CD4-positive, alpha-beta T cell treated with Interleukin-12 subunit alpha and Interleukin-12 subunit beta, for 1 hour (primary cell): ENCODE measurements around the gene POT1.

ENCODE experiments used
- DNase-seq: peaks from one replicate; pipeline ENCODE4 v3.0.0-alpha.2; 2020

The POT1 gene

DNA sequence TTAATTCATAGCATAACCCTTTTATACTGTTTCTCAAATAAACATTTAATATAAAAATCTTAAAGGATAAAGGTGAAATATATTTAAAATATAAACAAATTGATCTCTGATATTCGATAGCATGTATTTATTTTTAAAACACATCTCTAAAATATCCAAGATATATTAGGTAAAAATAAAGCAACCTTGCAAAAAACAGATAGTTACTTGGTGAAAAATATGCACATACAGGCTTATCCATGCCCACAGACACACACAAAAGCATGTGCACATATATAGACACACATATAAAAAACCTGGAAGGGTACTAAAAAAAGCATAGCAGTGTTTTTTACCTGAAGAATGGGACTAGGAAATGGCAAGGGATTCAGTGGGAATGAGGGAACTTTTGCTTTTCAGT, 19.8 kb downstream of the POT1 start:
- no peak for DNase-seq

DNA sequence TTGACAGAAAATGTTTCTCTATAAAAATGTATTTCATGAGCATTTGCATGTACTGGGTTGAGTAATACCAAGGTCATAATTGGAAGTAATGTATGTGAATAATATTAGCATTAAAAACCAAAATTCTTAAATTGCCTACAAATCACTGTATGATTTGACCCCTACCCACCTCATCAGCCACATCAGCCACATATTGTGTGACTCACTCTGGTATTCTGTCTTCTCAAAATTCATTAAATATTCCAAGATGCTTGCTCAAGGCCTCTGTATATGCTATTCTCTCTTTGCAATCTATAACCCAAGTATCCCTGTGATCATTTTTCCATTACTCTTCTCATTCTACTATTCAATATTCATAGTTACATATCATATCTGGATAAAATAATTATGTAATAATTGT, 21.4 kb downstream of the POT1 start:
- DNase-seq: no peak

DNA sequence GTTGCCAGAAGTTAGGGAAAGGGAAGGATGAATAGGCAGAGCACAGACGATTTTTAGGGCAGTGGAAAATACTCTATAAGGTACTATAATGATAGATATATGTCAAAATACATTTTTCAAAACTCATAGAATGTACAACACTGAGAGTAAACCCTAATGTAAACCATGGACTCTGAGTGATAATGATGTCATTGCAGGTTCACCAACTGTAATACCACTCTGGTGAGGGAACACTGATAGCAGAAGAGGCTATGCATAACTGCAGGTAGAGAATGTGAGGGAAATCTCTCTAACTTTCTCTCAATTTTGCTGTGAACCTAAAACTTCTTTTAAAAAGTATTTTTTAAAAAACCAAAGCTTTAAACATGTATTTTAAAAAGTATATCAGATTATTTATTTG, 22.1 kb downstream of the POT1 start:
- no peak for DNase-seq

DNA sequence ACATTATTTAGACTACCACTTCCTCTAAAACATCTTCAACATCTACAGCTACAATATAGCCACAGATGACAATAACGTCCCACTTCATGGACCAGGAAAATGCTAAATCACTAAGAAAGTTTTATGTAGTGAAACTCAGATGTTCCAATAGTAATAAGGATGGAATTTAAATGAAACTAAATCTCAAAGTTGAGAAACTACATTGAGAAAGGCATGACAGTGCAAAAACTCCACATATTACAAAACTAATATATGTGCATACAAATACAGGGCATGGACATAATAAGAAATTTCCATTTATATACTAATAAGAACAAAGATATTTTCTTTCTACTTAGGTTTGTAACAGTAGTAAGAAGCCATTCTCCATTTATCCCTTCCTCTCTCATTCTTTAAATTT, 31.1 kb downstream of the POT1 start:
- no peak for DNase-seq

DNA sequence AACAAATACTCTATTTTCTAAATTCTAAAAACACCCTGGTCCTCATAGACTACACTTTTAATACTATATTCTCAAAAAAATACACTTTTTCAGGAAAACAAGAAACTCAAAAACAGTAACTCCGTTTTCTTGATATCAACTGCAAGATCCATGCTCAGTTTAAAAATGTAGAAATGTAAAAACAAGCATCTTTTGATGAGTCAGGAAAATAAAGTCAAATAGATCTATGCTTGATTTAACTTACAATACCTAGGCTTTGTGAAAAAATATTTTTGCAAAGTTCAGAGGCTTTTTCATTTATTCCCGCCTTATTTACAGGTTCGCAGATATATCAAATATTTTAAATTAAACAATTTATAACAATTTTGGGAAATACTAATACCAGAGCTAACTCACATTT, 33.6 kb downstream of the POT1 start:
- DNase-seq: no peak

DNA sequence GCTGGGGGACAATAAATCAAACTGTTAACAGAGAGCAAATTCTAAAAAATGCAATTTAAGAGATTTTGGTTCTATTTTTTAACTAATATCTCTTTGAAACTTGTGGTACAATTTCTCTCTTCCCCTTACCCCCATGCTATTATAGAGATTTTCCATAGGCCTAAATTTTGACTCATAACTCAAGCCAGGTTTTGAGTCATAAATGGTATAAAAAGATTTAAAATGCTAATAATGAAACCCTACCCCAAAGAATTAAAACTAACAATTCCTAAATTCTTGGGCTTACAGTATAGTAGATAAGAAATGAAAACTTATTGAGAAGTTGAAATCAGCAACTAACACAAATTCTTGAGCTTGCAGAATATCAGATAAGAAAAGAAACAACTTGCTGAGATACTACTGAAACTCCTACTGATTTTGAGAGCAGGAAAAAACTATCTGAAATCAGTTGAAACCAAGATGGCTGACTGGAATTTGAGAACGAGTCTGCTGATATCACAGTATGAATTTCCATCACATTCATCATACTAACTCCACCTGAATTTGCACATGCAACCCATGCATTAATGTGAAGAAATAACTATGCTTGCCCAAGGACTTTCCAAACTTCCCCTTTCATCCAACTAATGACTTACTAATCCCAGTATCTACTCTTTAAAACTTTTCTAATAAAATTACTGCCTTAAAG, 36.3 kb downstream of the POT1 start:
- no peak for DNase-seq

DNA sequence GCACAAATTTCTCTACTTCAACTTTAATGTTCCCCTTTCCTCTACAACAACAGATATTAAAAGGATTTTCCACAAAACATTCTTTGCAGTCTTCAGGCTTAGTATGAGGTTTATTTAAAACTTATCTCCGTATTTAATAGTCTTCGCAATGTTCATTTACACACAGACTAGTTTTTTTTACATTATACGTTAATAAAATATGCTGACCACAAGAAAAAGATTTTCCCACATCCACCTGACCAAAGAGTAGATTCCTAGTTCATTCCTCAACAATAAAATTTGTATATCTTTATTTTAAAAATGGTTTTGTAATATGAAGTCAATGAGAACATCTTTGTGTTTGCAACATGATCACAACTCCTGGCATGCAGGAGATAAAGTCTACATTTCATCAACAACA, 42.4 kb downstream of the POT1 start:
- DNase-seq: no peak

DNA sequence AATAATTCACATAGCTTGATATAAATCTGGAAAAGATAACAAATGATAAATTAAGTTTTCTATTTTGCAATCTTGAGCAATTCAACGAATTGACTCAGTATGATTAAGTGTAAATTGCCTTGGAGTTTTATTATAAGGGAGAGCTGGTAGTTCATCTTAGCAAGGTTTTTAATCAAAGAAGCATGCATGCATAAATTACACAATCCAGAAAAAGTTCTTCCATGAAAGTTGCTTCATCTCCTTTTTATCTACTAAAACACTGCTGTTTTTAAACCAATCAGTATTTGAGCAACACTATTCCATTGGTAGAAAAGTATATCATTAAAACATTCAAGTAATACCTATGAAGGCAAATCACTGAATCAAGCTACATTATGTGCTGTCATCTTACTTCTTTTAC, 47.6 kb downstream of the POT1 start:
- DNase-seq: no peak

DNA sequence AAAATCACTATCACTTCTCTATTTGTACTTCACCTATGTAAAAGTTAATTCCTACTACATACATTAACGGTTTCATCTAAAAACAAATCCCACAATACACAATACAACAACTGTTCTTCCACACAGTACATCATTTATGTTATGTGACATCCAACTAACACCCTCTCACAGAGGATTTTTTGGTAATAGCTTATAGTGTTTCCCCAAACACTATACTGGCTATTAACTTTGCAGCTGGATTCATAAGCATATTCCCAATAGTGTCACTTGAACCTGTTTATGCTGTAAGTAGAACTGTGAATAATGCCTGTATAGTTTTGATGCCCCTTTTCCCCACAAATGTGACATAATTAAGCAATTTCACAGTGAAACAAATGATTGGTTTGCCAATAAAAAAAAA, 49.9 kb downstream of the POT1 start:
- DNase-seq: no peak

DNA sequence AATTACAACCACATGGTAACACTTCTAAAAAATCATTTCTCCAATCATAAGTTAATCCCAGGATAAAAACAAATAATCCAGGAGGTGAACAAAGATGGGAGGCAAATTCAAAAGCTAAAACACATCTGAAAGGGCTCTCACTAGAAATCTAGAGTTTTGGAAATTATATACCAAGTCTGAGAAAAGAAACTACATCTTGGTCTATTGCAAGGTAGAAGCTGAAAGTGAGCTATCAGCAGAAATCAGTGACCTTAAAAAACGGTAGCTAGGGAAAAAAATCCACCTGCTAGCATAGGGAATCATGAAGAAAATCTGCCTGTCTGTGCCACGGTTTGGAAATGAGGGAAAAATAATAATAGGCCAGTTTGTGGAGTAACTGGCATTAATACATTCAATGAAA, 50.5 kb downstream of the POT1 start:
- DNase-seq: no peak

DNA sequence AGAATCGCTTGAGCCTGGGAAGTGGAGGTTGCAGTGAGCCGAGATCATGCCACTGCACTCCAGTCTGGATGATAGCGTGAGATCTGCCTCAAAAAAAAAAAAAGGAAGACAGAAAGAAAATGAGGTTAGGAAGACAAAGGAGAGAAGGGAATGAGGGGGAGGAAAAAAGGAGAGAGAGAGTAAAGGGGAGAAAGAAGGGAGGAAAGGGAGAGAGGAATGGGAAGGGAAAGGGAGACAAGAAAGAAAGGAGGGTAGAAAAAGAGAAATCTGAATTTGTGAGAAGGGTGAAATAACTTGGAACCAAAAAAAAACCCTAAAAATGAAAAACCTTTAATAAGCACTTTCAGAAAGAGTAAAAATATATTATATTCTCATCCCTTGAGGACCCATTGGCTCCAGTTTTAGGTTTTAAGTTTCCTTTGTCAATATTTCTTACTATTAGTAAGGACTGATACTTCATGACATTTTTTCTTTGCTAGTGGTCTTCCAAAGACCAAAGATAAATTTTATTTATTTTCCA, 54.9 kb downstream of the POT1 start:
- DNase-seq: no peak

DNA sequence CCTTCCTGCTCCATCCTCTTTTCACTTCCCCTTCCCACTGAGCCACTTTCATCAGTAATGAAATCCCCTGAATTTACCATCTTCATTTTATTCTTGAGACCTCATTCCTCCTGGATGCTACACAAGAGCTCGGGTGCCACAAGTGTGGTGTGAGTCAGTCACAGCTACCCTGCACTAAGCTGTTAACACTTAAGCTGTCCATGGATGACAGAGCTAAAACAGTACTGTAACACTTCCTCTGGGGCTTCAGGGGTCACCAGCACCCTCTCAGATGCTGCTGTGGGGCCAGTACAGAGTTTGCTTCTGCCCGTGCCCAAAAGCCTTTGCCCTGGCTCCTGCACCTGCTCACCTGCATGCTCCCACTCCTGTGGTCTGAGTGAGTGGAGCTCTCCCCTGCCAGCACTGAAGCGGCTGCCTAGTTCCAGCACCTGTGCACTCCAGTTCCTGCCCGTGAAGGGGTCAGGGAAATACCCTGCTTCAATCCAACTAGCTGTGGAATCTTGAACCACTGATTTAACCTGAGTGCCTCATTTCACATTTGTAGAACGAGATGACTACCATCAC, 71.9 kb downstream of the POT1 start:
- DNase-seq: no peak

DNA sequence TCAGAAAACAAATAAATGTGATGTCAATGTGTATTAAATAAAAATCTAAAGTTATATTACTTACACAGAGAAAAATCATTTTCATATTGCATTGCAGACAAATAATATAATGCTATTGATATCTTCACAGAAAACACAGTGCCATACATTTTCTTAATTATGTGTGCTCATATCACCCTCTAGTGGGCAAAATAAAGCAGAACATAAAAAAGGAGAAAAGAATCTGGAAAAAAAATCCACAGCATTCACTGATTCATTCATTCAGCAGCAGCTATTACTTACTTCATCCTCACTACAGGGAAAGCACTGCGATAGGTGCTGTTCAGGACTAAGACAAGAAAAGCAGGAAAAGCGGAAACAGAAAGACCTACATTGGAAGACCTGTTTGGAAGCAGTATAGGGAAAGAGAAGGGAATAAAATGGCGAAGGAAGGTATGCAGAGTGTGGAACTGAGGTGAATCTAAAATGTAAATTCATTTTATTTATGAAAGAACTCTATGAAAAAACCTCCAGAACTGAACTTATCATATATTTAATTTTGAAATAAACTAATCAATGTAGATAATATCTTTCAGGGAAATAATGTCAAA, 73.2 kb downstream of the POT1 start:
- peak; percentile 19 for DNase-seq

DNA sequence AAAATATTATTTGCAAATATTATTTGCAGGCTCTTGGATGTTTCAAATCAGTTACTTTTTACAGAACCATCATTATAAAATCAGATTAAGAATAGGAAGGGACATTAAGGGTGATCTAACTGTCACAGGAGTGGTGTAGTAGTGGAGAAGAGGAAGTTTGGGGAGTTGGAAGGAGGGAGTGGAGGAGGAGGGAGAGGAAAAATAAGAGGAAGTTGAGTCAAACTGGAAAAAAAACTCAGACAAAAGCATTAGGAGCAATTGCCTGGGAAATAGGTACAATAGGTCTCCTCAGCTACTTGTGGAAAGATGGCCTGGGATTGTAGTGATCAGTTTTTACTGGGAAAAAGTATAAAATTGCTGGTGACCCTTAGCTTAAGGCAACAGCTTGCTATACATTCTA, 86.3 kb downstream of the POT1 start:
- DNase-seq: no peak

DNA sequence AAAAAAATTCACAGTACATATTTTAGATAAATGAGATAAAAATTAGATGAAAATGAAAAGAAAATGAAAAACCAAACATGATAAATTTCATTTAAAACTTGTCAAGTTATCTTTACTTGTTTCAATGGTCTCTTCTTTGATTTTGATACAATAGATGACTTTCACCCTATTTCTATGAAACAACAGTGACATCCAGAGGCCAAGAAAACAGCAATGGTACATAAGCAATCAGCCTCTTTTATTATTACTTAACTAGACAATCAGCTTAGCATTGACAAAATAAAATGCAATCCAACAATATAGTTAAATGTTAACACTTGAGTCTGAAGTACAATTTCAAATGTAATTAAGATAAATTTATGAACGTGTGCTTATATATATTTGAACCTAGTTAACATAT, 89.2 kb downstream of the POT1 start:
- no peak for DNase-seq

DNA sequence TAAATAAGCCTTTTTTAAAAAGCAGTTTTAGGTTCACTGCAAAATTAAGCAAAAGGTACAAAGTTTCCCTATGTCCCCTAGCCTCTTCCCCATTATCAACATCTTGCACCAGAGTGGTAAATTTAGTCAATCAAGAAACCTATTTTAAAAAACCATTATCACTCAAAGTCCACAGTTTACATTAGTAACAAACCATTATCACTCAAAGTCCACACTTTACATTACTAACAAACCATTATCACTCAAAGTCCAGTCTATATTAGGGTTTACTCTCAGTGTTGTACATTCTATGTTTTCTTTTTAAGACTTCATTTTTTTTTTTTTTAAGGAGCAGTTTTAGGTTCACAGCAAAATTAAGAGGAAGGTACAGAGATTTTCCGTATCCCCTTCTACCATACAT, 89.9 kb downstream of the POT1 start:
- DNase-seq: no peak

DNA sequence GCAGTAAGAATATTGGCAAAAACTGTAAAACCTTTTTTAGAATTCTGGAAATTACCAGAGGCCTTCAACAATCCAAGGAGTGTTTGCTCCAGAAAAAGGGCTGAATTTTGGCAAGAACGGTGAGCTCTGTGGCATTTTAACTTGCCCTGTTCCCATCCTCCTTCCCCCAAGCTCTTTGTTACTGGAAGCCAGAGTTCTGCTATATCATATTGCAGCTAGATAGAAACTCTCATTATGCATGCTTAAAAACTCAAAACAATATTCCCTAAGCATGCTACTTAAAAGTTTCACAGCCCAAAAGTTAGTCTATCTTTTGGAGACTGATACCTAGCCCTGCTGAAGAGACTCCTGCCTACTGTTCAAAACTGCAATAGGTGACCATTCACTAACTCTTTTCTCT, 93.5 kb downstream of the POT1 start:
- no peak for DNase-seq

DNA sequence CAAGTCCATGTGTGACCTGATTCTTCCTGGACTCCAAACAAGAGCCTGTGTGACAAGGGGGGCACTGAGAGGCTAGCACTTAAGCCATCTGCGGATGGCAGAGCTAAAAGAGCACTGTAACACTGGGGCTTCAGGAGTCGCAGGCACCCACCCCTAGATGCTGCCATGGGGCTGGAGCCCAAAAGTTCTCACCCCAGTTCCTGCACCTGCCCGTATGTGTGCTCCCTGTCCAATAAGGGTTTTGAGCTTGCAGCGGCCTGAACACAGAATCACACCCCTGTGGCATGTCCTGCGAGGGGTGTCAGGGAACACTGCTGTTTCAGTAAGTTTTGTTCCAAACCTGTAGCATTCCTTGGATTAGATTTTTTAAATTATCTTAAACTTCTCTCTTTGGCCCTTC, 110.8 kb downstream of the POT1 start:
- no peak for DNase-seq

DNA sequence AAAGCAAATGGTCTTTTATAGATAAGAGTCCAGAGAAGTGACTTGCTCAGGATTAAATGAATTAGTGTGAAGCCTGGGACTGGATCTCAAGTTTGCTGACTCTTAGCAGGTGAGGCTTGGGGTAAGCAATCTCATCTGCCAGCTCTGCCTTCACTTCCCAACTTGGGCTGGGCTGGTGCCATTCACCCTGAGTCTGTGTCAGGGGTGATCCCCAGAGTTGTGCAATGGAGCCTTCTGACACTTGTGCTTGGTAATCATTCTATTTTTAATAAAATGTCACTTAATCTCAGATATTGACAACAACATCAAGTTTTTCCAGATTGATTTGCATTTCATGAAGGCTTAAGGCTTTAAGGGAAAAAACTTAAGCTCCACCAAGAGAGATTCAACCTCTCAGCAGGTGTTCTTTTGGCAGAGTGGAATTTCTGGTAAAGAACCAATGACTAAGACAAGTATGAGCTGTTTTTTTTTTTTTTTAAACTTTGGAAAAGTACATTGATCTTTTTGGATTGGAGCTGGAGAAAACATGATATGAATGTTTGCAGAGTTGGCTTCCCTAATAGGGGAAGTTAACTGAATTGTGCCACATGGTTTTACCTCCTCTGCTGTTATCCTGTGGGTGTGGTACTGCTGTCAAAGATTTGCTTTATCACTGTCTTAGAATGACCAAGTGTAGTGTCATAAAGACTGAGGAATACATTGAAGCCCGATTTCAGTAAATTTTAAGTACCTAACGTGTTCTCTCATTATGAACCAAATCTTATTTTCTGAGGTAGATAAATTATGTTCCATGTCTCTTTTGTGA, 115.4 kb downstream of the POT1 start:
- no peak for DNase-seq

DNA sequence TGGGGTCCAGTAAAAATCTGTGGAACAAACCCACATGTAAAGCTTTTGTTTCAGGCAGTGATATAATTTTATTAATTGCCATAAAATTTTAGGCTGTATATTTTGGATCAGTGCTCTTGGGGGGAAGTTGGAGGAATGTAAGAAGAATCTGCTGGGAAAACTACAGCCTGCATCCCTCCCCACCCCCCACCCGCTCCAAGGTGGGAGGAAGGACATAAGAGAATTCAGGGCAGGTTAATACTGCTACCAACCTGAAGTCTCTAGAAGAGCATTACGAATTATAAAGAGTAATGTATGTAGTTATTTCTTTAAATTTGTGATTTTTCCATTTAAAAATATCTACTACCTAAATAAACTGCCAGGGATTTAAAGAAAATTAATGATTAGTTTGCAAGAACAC, 116.9 kb downstream of the POT1 start:
- no peak for DNase-seq

DNA sequence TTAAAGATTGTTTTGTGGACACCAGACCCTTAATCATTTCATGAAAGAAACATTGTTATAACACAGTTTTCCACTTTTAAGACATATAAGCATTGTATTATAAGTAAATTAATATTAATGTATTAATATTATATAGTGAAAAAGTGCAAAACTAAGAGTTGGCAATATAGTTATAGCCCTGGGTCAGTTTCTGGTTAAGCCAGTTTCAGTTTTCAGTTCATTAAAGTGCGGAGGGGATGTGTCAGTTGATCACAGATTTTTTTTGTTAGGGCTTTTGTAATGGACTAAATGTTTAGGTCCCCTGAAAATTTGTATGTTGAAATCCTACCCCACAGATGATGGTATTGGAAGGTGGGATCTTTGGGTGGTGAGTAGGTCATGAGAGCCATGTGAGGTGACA, 118.3 kb downstream of the POT1 start:
- no peak for DNase-seq

DNA sequence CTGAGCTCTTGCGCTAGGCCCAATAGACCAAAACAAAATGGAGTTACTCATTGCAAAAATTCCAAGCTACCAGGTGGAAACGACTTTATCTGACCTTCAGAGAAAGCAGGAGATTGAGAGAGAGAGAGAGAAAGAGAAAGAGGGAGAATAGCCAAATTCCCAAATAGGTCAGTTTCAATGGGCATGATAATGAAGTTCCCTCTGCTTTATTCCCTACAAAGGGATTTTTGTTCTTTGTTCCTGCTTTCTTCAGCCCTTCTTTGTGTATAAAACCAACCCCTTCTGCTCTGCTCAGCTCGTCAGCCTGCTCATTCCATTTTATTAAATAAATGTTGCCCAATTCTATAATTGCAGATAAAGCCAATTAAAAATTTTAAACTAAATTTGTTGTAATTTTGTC, 119.0 kb downstream of the POT1 start:
- DNase-seq: no peak

DNA sequence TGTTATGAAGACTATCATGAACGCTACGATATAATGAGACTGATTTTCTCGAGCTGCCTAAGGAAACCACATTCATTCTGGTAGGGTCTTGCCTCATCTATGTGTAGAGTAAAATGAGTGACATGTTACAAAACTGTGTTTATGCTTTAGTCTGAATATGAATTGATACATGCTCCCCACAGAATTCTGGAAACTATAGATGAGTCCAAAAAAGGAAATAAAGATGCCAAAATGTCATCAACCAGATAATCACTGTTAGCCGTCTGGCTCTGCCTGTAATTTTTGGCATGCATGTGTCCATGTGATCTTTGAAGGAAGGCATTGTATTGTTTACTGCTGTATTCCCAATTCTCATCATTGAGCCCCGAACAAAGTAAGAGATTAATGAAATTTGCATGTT, 121.4 kb downstream of the POT1 start:
- no peak for DNase-seq

DNA sequence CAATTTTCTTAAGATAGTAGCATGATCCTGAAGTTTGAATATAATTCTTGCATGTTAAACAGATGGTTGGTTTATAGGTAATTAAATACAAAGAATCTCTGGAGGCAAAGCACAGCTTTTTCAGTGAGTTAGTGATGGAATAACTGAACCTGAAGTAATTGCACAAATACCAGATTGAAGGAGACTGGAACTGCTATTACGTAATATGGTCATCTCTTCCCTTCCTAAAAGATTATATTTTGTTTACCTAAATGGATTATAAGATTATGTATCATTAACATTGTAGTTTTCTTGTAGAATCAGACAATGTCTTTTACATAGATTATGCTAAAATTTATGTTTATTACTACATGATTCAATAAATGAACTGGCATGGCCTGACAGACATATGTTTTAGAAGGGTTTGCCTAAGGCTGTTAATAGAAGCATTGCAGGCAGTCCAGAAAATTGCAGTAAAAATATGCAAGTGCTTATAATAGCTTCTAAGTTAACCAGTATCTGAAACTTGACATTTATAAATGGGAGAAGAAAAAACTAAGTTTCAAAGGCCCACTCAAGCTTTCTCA, 128.2 kb downstream of the POT1 start:
- DNase-seq: no peak
